Stimulated activated CD8-positive, alpha-beta memory T cell treated with anti-CD3 and anti-CD28 coated beads, Interleukin-4, amount 100 ng/mL, for 1 hour (primary cell): ENCODE data around the gene SERPINA10.
"Not testable (repeated sequence)": the region's sequence is repeated elsewhere in the genome, so short reads cannot be mapped to it uniquely, and the experiment has no call there.

Experiments used
- DNase-seq, 2 donors: peaks; one replicate each; pipeline ENCODE4 v3.0.0-alpha.2; 2020; ENCODE audit warnings: low read depth in 2 of 2, low spot score in 1 of 2

Gene SERPINA10

DNA sequence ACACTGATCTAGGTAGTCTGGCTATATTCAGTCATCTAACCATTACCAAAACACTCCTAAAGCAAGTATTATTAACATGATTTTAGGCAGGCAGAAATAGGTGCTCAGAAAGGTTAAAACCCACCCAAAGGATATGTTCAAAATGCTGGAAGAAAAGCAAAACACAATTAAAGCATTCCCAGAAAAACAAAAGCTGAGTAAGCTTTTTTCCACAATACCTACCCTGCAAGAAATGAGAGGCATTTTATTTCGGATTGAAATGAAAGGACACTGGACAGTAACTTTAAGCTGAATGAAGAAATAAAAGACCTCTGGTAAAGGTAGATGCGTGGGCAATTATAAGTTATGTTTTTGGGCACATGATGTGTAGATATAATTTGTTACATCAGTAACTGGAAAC, 21.8 kb upstream of the SERPINA10 start:
- no peak for DNase-seq

DNA sequence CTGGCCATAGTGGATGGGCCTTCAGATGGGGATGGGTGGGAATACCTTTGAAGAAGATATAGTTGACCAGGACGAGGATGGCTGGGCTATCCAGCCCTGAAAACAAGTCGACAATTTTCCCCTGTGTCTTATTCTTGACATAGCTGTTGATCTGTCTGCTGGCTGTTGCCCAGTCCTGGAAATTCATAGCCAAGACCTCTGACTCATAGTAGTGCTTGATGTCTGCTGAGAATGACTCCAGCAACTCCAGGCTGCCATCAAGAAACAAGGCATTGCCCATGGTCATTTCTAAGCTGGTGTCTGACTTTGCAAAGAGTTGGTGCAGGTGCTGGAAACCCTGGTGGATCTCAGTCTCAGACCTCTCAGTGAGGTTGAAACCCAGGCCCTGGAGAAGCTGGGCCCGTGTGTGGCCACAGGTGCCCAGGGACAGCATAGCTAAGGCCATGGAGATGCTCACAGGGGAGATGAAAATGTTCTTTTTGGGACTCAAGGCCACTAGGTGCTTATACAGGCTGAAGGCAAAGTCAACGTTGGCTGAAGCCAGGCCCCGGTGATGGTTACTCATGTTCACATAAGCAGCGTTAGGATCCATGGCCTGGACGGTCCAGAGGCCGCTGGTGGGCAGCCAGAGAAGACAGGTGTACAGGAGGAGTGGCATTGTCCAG, 21.1 kb upstream of the SERPINA10 start:
- DNase-seq: no peak

DNA sequence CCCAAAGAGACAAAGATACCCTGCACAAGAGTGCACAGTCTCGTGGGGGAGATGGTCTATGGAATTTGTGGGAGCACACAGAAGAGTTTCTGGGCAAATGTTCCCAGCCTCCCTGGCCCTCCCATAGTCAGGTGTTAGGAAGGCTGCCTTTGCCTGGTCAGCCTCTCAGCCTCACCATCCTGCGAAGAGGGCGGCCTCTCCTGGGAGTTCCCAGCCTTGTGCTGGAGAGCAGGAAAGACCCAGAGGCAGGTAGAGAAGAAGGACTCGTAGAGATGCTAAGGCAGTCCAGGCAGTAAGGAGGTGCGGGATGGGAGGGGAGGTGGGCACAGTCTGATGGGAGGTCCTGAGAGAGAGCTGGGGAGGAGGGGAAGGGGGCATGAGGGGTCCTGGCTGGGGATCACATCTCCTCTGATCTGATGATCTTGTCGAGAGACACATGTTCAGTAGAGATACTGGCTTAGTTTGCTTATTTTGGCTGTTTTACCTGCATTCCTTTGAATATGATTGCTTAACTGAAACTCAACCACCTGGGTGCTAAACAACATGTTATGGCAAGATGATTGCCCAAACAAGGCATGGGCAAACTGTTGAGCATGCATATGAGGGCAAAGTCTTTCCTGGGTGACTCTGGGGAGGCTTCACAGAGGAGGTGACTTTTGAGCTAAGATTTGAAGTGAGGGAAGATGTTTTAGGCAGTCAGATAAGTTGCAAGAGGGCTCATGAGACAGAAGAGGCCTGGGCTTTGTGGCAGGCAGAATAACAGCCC, 19.6 kb upstream of the SERPINA10 start:
- no peak for DNase-seq

DNA sequence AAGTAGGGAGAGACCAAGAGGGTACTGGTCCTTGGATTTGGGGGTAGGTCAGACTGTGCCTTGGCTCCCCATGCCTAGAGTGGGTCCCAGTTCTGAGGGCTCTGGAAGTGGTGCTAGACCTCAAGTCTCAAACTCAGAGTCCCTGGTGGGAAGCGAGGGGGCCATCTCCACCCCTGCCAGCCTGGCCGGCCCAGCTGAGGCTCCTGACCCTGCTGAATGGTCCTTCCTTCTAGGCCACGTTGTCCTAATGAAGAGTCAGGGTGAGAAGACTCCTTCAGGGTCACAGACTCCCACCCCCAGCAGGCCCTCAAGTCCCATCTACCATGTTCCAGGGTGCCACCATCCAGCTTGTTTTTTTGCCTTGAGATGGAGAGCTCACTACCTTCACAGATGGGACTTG, 17.2 kb upstream of the SERPINA10 start:
- DNase-seq: no peak

DNA sequence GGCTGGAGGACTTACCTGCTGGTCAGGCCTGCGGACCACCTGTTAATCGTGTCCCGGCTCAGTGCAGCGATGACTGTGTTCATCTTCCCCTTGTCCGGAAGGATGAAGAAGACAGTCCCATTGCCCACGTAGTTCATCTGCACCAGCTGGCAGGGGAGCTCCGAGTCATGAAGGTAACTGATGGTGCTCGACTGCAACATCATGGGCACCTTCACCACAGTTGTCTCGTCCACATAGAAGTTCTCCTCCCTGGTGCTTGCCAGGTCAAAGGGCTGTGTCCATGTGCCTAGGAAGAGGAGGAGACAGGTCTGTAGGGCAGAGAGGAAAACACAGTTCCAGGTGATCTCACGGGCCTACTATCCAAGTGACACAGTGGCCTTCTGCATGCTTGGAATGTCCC, 16.7 kb upstream of the SERPINA10 start:
- no peak for DNase-seq

DNA sequence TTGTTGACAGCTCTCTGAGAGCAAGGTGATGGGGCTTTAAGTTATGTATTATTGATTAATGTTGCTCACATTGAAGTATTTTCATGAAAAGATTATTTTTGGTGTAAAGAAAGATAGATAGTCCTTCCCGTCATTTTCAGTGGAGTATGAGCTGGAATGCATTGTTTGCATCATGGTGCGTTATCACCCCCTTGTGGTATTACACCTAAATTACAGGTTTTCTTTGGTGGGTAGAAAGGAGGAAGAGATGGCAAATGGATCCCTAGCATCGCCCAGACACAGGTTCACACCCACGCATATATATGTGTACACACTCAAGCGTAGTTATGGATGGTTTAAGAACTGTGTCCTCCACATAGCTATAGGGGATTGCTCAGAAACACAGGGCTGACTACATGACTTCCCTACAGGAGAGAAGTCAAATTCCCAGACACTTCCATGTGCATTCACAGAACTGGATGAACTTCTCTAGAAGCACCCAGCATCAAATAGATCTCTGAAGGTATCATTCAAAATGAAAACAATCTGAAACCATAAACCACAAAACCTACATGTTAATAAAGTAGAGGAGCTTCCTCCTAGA, 14.4 kb upstream of the SERPINA10 start:
- DNase-seq: no peak

DNA sequence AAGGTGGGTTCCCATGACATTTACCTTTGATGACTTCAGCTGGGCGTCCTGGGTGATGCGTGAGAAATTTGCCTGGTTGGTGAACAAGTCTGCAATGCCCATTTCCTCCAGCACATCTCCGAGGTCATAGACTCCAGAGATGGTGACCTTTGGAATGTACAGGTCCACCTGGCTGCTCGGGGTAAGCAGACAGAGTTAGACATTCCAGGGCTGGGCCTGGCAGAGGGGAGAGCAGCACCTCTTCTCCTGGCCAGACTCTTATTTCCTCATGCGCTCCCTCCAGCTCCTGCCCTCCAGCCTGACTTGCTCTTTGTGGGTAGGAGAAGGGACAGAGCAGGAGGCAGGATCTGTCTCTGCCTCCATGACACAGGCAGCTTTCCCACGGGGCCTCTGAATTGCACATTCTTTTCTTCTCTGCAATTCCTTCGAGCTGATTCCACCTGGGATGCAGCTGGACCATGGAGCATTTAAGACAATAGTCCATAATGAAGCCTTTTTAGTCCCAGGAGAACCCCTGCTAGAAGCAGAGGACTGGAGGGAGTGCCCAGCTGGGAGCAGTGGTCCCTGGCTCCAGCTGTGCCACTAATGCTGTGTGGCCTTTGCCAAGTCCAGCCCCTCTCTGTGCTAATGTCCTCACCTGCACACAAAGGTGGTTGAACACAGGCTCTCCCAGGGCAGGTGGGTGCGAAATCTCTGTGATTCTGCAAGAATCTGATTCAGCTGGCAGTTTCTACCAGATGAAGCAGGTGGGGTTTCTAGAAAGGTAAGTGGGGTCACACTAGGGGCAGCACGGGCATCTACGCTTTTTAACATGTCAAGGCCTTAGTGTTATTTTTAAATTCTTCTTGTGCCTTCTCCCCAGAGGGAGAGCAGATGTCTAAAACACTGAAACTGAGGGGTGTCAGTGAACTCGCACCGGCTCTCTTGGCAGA, 13.2 kb upstream of the SERPINA10 start:
- no peak for DNase-seq

DNA sequence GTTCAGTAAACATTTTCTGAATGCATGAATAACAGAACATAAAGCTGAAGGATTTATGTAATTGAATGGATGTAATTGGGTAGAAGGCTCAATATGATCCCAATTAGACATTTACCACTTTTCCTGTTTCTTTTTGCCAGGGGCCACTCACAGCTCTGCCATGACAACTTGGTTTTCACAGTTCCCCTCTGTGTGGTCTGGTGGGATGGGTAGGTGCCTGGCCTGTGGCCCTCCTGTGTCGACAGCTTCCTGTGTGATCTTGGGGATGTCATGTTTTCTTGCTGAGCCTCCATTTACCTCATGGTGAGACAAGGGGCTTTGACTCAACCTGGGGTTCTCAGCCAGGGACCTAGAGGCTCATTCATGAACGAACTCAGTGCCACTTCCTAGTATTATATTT, 12.6 kb upstream of the SERPINA10 start:
- no peak for DNase-seq

DNA sequence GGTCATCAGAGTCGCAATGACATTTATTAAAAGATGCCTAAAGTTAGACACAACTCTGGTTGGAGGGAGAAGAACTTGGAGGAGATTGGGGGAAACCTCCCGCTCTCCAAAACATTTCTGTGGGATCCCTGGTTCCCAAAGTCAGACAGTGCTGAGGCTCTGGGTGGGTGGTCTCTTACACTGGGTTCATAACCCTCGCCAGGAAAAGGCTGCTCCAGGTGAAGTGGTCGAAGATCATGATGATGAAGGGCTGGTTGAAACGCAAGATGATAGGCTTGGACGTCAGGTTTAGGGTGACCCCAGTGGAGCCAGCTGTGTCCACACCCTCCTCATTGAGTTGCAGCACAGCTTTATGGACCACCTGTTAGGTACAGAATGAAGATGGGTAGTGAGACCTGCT, 11.2 kb upstream of the SERPINA10 start:
- DNase-seq: no peak

DNA sequence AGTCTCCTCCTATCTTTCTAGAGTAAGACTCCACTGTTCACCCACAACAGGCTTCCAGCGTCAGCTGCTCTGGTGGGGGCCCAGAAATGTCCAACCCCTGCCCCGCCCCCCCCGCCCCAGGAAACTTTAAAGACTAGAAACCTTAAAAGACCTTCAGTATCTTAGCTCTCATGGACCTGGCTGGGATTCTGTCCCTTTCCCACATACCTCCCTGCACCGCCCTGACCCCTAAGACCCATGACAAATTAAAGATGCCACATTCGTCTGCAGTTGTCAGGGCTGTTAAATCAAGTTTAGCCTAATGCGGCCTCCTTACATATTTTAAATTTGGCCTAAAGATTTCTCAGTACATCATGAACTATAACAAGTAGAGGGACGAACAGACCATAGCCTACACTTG, 10.0 kb upstream of the SERPINA10 start:
- DNase-seq: no peak

DNA sequence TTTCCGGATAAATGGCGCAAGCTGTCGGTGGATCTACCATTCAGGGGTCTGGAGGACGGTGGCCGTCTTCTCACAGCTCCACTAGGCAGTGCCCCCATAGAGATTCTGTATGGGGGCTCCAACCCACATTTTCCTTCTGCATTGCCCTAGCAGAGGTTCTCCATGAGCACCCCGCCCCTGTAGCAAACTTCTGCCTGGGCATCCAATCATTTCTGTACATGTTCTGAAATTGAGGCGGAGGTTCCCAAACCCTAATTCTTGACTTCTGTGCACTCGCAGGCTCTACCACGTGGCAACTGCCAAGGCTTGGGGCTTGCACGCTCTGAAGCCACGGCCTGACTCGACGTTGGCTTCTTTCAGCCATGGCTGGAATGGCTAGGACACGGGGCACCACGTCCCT, 5.1 kb upstream of the SERPINA10 start:
- DNase-seq: no peak

DNA sequence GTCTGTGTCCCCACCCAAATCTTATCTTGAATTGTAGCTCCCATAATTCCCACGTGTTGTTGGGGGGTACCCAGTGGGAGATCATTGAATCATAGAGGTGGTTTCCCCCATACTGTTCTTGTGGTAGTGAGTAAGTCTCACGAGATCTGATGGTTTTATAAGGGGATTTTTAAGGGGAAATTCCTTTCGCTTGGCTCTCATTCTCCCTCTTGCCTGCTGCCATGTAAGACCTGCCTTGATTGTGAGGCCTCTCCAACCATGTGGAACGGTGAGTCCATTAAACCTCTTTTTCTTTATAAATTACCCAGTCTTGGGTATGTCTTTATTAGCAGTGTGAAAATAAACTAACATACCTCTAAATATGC, 3.1 kb upstream of the SERPINA10 start:
- not testable (repeated sequence) for DNase-seq

DNA sequence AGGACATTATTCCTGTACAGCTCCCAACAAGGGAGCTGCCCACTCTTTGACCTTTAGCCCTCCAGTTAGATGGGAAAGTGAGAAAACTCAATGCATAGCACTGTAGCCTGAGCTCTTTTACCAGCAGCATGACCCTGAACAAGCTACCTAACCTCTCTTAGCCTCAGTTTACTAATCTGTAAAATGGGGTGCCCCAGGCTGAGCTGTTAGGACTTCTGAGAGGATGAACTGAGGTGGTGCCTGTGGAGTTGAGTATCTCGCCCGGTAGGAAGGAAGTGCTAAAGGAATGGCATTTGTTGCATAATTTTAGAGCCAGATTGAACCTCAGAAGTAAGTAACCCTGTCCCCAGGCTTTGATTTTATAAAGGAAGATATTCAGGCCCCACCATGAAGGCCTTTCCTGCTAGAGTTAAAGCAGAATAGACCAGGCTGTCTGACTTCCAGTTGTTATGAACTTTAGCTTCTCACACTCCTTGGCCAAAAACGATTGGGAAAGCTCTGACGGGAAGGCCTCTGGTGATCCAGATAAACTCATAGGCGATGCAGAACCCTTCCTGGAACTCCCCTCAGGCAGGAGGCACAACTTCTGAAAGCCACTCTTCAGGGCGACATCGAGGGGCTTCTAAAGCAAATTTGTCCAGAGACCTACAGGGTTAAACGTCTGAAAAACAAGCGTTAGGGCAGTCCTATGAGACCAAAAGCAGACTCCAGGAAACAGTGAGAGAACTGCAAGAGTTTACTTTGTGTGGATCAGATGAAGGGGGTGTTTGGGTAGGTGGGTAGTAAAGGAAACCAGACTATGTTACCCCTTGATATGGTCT, 2.5 kb upstream of the SERPINA10 start:
- no peak for DNase-seq

DNA sequence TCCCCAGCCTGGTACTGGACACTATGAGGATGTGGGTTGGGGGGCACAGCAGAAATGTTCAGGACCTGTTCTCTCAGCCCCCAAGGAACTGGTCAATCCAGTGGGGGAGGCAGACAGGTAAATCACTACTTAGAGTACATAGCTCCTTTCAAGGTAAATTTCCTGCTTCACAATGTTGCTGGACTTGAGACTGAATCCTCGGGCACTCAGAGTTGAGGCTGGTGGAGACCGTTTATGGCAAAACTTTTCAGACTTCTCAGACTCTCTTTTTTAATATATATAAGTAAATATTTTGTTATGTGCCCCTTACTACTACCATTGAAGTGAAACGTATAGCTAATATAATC, 483 bp upstream of the SERPINA10 start:
- DNase-seq: no peak

DNA sequence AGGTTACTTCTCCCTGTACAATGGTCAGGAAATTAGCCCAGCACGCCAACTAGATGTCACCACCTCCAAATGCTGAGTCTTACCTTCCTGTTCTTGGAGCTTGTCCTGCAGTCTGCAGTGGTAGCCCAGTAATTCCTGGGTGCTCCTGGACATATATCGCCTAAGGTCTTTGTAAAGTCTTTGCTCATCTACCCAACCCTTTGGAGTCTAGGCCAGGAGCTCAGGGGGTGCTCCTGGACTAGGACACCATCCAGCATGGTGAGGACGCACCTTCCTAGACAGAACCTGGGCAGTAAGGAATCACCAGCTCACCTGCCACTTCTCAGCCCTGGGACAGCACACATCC, 569 bp downstream of the SERPINA10 start:
- DNase-seq: no peak

DNA sequence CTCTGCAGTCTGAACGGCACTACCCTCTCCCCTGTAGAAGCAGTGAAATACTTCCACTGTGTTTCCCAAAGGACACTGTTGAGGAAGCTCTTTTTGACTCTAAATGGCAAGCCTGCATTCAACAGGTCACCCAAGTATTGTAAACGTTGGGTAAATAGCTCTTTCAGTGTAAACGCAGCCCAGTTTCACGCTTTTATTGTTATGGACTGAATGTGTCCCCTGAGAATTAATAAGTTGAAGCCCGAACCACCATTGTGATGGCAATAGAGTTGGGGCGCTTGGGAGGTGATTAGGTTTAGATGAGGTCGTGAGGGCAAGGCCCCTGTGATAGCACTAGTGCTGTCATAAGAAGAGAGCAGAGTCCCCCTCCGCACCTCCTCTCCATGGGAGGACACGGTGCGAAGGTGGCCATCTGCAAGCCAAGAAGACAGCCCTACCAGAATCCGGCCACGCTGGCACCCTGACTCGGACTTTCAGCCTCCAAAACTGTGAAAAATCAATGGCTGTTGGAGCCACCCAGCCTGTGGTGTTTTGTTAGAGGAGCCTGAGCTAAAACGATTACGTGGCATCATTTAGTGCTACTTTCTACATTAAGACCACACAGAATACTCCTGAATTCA, 1.1 kb downstream of the SERPINA10 start:
- DNase-seq: no peak

DNA sequence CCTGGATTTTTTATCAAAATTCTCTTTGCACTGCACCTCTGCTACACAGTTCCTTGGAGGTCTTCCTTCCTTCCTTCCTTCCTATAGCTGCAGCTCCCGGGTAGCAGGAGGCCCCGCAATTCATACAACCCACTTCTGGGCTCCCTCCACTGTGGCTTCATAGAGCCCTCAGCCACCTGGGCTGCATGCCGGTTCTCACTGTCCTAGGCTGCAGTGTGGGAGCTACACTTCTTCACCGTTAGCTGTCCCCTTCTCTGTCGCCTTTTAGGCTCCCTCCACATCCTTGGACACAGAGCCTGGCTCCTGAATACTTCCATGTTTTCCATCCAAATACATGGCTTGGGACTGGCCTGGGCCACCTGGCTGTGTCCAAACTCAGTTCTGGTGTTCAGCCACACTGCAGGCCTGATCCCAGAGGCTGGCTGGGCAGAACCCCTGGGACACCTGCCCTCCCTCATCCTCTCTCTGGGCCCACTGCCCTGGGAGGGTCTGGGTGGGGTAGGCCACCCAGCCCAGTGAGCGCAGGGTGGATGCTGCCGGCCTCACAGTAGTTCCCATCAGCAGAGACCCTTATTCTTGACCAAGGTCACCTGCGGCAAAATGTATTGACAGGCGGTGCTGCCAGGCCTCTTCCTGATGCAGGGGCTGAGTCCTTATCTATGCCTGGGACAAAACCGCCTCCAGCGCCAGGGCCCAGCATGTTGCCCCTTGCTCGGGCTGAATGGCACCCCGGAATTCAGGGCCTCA, 1.7 kb downstream of the SERPINA10 start:
- DNase-seq: no peak

DNA sequence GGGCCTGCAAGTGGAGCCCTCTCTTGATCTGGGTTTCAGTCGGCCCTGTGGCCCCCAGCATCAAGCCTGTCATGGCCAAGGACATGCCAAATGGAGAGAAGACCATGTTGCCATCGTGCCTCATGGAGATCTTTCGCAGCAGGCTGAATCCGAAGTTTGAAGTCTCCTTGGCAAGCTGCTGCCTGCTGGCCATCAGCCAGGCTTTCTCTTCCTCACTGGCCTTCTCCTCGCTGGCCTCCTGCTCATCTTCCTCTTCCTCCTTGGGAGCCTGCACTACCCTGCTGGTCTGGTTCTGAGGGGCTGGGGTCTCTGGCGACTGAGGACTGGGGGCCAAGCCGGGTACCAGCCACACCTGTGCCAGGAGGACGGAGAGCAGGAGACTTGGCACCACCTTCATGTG, 2.9 kb downstream of the SERPINA10 start:
- DNase-seq: no peak

DNA sequence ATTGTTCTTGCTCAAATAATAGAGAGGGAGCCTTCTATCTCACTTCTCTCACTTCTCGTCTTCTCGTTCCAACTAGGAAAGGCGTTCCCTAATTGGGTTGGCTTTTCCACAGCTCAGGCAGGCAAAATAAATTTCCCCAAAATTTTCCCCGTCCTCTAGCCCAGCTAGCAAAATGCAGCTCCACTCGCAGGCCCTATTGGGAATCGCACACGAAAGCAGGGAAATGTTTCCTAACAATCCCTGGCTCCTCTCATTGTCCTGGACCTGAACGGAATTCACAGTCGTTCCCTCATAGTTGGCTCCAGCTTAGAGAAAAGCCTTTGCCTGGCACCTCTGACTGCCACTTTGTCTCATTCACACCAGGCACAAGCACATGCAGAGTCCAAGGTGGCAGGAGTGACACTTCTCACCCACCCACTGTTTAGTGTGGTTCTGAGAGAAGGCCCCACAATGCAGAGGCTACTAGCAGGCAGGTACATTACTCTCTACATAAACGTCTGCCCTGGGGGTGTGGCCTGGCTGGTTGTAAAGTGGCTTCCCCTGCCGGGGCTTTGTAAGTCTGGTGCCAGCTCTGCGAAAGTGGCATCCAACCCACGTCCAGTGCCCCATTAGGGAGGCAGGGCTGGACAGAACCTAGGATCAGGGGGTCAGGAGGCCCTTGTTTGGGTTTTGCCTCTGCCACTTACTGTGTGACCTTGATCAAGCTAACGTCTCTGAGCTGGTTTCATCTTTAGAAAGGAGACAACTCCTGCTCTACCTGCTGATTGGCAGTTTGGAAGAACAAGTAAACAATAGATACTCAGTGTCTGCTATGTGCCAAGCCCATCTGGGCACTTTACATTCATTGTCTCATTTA, 4.2 kb downstream of the SERPINA10 start:
- DNase-seq: no peak
